ENCODE results near the gene GPRC6A. TPM values are rescaled to one million over a fixed set of nuclear protein-coding genes. Genes with fewer than 3 reads are reported as not detected.
"Not testable (repeated sequence)": the region's sequence is repeated elsewhere in the genome, so short reads cannot be mapped to it uniquely, and the experiment has no call there.

GPRC6A gene
- total and polyA plus RNA-seq, 3 donors from 2014 or later = 0.16 TPM; not detected in 2

DNA sequence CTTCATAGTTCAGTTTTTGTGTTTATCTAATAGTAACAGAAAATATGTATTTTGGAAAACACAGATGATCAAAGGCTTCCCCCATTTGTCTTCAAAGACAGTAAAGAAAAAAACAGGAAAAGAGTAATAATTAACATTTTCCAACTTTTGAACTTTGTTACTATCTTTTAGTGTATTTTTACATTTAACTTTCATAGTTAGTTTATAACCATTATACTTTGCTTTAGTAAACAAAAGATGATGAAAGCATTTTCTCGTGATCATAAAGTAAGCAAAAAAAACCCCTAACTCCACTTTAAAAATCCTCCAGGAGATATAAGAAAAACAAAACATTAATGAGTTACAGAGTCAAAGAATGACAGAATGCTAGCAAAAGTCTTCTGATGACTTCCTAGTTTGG is 13.6 kb upstream of the GPRC6A start:
- no peaks in the 10 kb centered on the region for H3K4me1 ChIP-seq
- H3K9me3 ChIP-seq = no peaks in the 10 kb centered on the region
- H3K4me3 ChIP-seq = no peak overlapping the region
- intact Hi-C loops (cut with DNase I; ENCODE audit: low total_unique reads) = no loop called here
- no peak overlapping the region for H3K27ac ChIP-seq
- no peak for DNase-seq
- 70 to 86% methylated on average over 1 of the region's 1 CpG for WGBS, 2 donors
- no peaks in the 10 kb centered on the region for H3K27me3 ChIP-seq
- no peaks in the 10 kb centered on the region for H3K36me3 ChIP-seq (ENCODE audit: low read depth, missing control alignments)
- TF ChIP-seq CTCF (IDR thresholded peaks at IDR 0.05) (no peak), POLR2A (IDR thresholded peaks at IDR 0.05) (no peak)

- Histone ChIP-seq H3K27ac (no peak overlapping the region), H3K4me1 (no peaks in the 10 kb centered on the region), H3K9me3 (no peaks in the 10 kb centered on the region), H3K4me3 (no peak overlapping the region), H3K27me3 (no peaks in the 10 kb centered on the region), H3K36me3 (ENCODE audit: low read depth, missing control alignments) (no peaks in the 10 kb centered on the region)
- 74 to 77% methylated on average over 2 of the region's 2 CpGs for WGBS, 2 donors
- no peak for DNase-seq
- intact Hi-C loops (cut with DNase I; ENCODE audit: low total_unique reads) = no loop called here
- TF ChIP-seq POLR2A (IDR thresholded peaks at IDR 0.05) = no peak
- no peak for TF ChIP-seq CTCF (IDR thresholded peaks at IDR 0.05)
These were observed 11.2 kb upstream of the GPRC6A start for GRCh38 chr6:116840091-116840490.

GRCh38 chr6:116836606-116837342 is 7.9 kb upstream of the GPRC6A start:
- no peaks in the 10 kb centered on the region for H3K27me3 ChIP-seq
- H3K36me3 ChIP-seq (ENCODE audit: low read depth, missing control alignments) = no peaks in the 10 kb centered on the region
- 87 to 91% methylated on average over 5 of the region's 5 CpGs for whole genome bisulfite sequencing, 2 donors
- TF ChIP-seq CTCF (IDR thresholded peaks at IDR 0.05) (no peak), POLR2A (IDR thresholded peaks at IDR 0.05) (no peak)
- H3K4me3 ChIP-seq = no peak overlapping the region
- intact Hi-C loops (cut with DNase I; ENCODE audit: low total_unique reads) = no loop called here
- H3K27ac ChIP-seq = no peak overlapping the region
- no peaks in the 10 kb centered on the region for H3K4me1 ChIP-seq
- no peaks in the 10 kb centered on the region for H3K9me3 ChIP-seq
- no peak for DNase-seq

GRCh38 chr6:116834526-116834925 is 5.6 kb upstream of the GPRC6A start:
- H3K9me3 ChIP-seq; H3K27ac ChIP-seq; H3K27me3 ChIP-seq; H3K36me3 ChIP-seq (ENCODE audit: low read depth, missing control alignments); DNase-seq; H3K4me1 ChIP-seq; intact Hi-C loops (cut with DNase I; ENCODE audit: low total_unique reads); H3K4me3 ChIP-seq: not testable (repeated sequence)
- 91 to 100% methylated on average over 2 of the region's 2 CpGs for WGBS, 2 donors

GRCh38 chr6:116827561-116828240 is 1.2 kb downstream of the GPRC6A start:
- WGBS, 2 donors = 51 to 61% methylated on average over 2 of the region's 2 CpGs
- no peaks in the 10 kb centered on the region for H3K4me1 ChIP-seq
- H3K27me3 ChIP-seq = no peaks in the 10 kb centered on the region
- TF ChIP-seq POLR2A (IDR thresholded peaks at IDR 0.05) (no peak), CTCF (IDR thresholded peaks at IDR 0.05) (no peak)
- H3K9me3 ChIP-seq = no peaks in the 10 kb centered on the region
- DNase-seq = no peak
- intact Hi-C loops (cut with DNase I; ENCODE audit: low total_unique reads) = no loop called here
- no peak overlapping the region for H3K27ac ChIP-seq
- H3K36me3 ChIP-seq (ENCODE audit: low read depth, missing control alignments) = no peaks in the 10 kb centered on the region
- H3K4me3 ChIP-seq = no peak overlapping the region

DNA sequence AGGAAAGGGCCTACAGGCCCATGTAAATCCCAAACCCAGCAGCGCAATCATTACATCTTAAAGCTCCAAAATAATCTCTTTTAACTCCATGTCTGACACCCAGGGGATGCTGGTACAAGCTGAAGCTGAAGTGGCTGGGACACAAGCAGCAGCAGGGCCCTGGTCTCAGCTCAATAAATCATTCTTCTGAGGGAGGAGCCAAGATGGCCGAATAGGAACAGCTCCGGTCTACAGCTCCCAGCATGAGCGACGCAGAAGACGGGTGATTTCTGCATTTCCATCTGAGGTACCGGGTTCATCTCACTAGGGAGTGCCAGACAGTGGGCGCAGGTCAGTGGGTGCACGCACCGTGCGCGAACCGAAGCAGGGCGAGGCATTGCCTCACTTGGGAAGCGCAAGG is 12.5 kb downstream of the GPRC6A start:
- intact Hi-C loops (cut with DNase I; ENCODE audit: low total_unique reads); H3K4me3 ChIP-seq; H3K4me1 ChIP-seq; H3K36me3 ChIP-seq (ENCODE audit: low read depth, missing control alignments); H3K27me3 ChIP-seq; DNase-seq; H3K27ac ChIP-seq; H3K9me3 ChIP-seq: not testable (repeated sequence)
- WGBS, 2 donors = 88 to 94% methylated on average over 11 to 15 of the region's 15 CpGs
